NCI-H524 treated with DMSO at 0.1 percent for 48 hours (cell line): ENCODE results near the gene NELFA.
"Not testable (repeated sequence)": the region's sequence is repeated elsewhere in the genome, so short reads cannot be mapped to it uniquely, and the experiment has no call there.

ENCODE experiments used
- DNase-seq: peaks from one replicate; lab custom pipeline; 2025; lab: John Stamatoyannopoulos, UW

NELFA gene

DNA sequence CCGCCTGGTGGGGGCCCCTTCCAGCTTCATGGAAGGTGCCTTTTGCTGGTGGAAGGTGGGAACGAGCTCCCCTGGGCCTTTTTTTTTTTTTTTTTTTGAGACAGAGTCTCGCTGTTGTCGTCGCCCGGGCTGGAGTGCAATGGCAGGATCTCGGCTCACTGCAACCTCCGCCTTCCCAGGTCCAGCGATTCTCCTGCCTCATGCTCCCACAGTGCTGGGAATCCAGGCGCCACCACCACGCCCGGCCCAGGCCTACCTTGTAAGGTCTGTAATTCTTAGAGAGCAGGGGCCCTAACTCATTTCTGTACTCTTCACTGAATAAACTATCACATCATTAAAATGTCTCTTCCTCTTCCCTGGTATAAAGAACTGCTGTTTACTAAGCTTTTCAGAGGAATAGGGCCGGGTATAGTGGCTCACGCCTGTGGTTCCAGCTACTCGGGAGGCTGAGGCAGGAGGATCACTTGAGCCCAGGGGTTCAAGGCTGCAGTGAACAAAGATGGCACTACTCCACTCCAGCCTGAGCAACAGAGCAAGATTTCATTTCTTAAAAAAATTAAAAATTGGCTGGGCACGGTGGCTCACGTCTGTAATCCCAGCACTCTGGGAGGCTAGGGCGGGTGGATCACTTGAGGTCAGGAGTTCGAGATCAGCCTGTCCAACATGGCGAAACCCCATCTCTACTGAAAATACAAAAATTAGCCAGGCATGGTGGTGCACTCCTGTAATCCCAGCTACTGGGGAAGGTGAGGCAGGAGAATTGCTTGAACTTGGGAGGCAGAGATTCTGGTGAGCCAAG, 14.9 kb downstream of the NELFA start:
- DNase-seq = not testable (repeated sequence)

GRCh38 chr4:1993169-1993516, 15.6 kb downstream of the NELFA start:
- DNase-seq = no peak

- no peak for DNase-seq
These were observed 16.2 kb downstream of the NELFA start for GRCh38 chr4:1992468-1993168.

DNA sequence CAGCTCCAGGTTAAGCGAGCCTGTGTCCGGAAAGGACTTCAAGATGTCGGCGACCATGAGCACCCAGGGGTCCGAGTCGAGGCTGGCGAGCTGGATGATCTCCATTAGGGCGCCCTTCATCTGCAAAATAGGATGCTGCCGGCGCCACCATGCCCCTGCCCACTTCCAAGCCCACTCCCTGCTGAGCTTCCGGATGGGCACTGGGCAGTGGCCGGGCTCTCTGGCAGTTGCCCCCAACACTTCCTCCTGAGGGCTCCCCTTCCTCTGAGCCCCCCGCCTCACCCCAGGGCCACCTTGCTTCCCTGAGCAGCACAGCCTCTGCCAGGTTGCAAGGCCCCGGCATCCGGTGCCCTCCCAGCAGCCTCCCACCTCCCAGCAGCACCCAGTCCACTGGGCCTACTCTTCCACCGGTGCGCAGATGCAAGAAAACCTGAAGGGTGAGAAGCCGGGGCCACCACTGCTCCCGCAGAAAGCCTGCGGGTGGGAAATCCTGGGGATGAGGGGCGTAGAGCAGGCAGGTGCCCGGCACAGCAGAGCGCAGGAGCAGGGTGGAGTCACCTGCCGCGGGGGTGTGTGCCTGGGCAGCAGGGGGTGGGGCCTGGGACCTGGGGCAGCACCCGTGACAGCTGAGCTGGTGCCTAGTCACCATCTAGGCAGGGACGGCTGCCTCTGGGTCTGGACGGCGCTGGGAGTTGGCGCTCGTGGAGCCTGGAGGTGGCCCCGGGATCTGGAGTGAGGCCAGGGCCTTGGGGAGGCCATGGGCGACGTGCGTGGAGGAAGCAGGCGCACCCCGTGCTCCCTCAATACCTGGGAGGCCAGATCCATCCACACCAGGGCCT, 17.0 kb downstream of the NELFA start:
- no peak for DNase-seq

DNA sequence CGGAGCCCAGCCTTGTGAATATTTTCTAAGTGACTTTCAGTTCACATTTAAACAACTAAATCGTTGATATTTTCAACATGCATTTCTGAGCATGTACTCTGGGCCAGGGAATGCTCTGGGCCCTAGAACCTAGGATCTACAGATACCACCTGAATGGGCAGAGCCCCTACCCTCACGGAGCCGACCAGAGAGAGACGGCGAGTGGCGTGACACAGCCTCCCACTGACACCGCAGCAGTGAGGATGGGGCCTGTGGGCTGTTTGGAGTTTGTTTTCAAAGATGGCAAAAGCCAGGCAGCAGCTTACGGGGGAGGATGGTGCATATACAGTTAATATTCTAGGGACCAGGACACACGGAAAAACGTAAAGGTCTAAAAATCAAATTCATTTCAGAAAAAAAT, 17.7 kb downstream of the NELFA start:
- no peak for DNase-seq

DNA sequence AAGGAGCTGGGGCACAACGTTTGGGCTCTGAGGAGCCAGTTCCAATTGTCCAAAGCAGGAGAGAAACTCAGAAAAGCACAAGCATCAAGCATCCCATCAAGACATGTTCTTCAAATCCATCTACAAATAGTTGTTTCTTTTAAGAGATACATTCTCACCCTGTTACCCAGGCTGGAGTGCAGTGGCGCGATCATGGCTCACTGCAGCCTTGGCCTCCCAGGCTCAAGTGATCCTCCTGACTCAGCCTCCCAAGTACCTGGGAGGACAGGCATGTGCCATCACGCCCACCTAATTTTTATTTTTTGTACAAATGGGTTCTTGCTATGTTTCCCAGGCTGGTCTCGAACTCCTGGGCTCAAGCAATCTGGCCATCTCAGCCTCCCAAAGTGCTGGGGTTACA, 18.1 kb downstream of the NELFA start:
- no peak for DNase-seq

DNA sequence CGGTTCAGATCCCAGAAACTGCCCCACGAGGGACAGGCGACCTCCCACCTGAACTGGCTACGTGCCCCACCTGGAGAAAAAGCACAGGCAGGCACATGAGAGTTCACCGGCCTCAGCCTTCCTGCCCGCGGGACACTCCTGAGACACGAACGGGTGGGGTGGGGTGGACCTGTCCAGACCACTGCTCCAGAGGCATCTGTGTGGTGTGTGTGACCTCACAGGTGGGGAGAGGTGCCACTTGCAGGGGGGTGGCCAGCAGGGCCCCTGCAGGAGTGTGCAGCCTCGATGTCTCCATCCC, 18.5 kb downstream of the NELFA start:
- DNase-seq = no peak

DNA sequence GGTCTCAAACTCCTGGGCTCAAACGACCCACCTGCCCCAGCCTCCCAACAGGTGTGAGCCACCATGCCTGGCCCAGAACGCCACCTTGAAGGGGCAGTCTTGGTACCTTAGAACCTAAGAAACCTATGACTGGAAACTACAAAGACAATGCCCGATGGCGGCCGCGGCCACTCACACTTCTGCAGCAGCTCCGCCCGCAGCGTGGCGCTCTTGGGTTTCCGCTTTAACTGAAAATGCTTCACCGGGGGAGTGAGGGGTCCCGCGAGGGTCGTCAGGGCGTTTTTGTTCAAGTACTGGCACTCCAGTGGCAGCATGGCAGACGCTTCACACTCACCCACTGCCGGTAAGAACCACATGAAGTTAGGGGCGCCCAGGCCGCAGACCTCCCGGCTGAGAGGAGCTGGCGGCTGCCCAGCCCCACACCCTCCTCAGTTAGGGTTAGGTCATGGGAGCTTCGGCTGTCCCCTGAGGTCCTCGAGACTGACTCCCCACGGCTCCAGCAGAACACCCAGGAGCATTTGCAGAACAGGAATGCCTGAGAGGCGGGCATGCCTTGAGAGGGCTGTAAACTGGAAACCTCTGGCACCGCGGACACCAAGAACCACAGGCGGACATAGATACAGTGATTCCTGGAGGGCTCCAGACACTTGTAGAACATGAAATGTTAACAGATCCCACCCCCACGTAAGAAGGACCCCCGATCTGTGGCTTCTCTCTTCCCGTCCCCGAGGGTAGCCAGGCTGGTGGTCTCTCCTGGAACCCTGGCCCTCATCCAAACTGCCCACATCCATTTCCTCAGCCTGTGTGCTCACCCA, 19.0 kb downstream of the NELFA start:
- no peak for DNase-seq

GRCh38 chr4:1988327-1988724, 20.4 kb downstream of the NELFA start:
- no peak for DNase-seq

DNA sequence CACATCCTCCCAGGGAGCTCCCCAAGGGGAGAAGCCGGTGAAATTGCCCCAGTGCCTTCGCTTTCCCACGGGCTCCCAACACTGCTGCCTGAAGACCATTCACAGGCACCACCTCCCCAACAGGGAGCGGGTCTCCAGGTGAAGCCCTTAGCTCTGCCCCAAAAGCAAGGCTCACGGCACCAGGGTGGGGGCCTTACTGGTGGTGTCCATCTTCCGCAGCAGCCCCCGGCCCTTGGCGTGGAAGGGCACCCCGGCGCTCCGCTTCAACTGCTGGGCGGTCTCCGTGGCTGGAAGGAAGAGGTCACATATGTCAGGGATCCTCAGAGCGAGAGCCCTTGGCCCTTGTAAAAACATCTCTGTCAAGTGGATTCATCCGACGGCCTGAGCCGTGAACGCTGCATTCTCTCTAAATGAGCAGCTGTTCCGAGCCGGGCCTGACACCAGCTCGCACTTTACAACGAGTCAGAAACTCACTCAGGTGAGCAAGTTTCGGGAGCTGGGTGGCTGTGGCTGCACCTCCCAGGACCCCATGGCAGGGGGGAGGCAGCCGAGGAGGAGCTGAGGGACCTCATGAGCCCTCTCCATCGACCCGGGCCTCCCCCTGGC, 20.9 kb downstream of the NELFA start:
- DNase-seq = no peak

- DNase-seq = no peak
These were observed 21.5 kb downstream of the NELFA start for GRCh38 chr4:1987296-1987695.

GRCh38 chr4:1986578-1987210, 22.1 kb downstream of the NELFA start:
- no peak for DNase-seq

DNA sequence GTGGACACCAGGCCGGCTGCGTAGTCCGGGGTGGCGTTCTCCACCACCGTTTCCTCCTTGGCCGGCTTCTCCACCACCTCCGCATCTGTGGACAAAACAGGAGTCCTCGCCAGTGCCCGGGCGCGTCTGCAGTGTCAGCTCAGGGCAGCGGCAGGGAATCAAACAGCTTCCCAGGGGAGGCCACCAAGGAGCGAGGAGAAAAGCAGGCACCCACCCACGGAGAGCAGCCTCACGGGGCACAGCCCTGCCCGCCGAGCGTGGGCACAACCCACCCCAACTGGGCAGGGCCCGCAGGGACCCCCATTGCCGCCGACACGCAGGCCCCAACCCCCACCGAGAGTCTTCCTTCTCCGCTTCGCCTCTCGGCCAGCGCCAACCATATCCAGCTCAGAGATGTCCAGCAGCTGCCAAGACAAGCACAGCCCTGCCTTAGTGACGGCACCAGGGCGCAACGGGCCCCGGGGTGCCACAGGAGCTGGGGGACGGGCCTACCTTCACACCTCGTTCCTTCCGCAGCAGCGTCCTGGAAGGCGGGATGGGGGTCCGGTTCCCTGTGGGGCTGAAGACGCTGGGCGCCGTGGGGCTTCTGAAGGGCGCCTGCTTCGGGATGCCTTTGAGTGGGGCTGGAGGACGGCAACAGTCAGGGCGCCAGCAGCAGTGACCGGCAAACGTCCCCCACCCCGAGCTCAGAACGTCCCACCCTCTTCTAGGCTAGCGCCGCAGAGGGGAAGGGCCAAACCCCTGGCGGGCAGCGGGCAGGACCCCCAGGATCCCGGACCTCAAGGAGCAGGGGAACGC, 22.8 kb downstream of the NELFA start:
- DNase-seq = no peak

- DNase-seq = no peak
These were observed 23.5 kb downstream of the NELFA start for GRCh38 chr4:1985294-1985693.

DNA sequence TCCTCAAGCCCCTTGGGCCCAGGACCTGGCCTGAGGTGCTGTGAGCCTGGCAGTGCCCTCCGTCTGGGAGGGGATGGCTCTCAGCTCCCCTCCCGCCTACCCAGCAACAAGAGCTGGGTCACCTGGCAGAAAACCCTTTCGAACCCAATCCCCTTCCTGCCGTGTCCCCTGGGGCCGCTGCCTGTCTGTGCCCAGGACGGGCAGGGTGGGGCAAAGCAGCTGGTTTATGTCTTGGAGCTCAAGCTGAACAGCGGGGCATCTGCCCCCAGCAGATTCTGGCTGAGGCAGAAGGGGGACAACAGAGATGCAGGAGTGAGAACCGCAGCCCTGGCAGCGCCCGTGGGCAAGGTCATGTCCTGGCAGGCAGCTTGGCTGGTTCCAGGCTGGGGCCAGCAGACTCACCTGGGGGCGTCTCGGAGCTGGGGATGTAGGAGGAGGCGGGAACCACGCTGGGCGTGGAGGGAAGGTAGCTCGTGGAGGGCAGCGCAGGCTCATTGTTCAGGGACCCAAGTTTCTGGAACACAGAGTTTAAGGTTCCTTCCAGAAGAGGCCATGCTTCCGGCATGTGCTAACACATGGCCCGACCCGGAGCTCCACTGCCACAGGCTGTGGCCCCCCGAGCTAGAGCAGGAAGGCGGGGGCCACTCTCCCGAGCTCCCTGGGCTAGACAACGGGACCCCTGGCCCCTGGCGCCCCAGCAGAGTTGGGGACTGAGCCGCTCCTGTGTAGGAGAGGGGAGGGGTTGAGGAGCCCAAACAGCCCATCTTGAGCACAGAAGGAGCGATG, 24.2 kb downstream of the NELFA start:
- no peak for DNase-seq

GRCh38 chr4:1983846-1984405, 24.8 kb downstream of the NELFA start:
- no peak for DNase-seq

- DNase-seq = no peak
These were observed 25.5 kb downstream of the NELFA start for GRCh38 chr4:1983053-1983845.
